Stomach (tissue), 9 donors: ENCODE results near the gene C9. TPM values are rescaled to one million over a fixed set of nuclear protein-coding genes. Genes with fewer than 3 reads are reported as not detected.
"Not testable (repeated sequence)": the region's sequence is repeated elsewhere in the genome, so short reads cannot be mapped to it uniquely, and the experiment has no call there.

ENCODE experiments used
- DNase-seq, 2 donors: peaks; one replicate each; pipeline versions ENCODE4 v3.0.0 to v3.0.0-alpha.2; 2013 to 2019
- H3K27ac ChIP-seq, 5 donors: fragments of 200-600 bp in 4 of 5; sonication (generic) in 4 of 5; one replicate each; pipeline ENCODE4 v1.5.1; 2013 to 2019; ENCODE audit warnings: mild to moderate bottlenecking in 1 of 5, moderate library complexity in 1 of 5
- H3K27me3 ChIP-seq, 3 donors: fragments of 200-600 bp; sonication (generic); one replicate each; pipeline ENCODE4 v1.5.1; 2017 to 2019; ENCODE audit warnings: mixed run types in 1 of 3
- H3K36me3 ChIP-seq, 4 donors: fragments of 200-600 bp; sonication (generic); 1 replicate in 3 of 4; 2 replicates in 1 of 4; pipeline ENCODE4 v1.5.1; 2016 to 2019
- H3K4me1 ChIP-seq, 4 donors: fragments of 200-600 bp; sonication (generic); one replicate each; pipeline ENCODE4 v1.5.1; 2016 to 2019
- H3K4me3 ChIP-seq, 4 donors: fragments of 200-600 bp; sonication (generic) in 3 of 4; one replicate each; pipeline ENCODE4 v1.5.1; 2016 to 2019; ENCODE audit warnings: mild to moderate bottlenecking in 1 of 4
- H3K9me3 ChIP-seq, 4 donors: fragments of 200-600 bp; sonication (generic); one replicate each; pipeline ENCODE4 v1.5.1; 2016 to 2019
- EP300 ChIP-seq: sonication (generic); formaldehyde crosslinking; IDR thresholded peaks from one replicate; pipeline ENCODE4 v1.6.1; 2017; ENCODE audit warnings: antibody characterized with exemption
- POLR2A ChIP-seq, 4 donors: fragments of 450-650 bp; IDR thresholded peaks; one replicate each; pipeline ENCODE4 v1.6.1; 2016; ENCODE audit warnings: antibody characterized with exemption in 4 of 4, control low read depth in 2 of 4, mild to moderate bottlenecking in 1 of 4, moderate library complexity in 1 of 4
- POLR2AphosphoS5 ChIP-seq, 3 donors: sonication (generic); formaldehyde crosslinking; IDR thresholded peaks; one replicate each; pipeline ENCODE4 v1.6.1; 2016; ENCODE audit warnings: antibody characterized with exemption in 3 of 3
- WGBS, 5 donors: extraction: QIAGEN DNeasy Blood & Tissue Kit in 3 of 5; methylation state at CpG; one replicate each; pipeline versions ENCODE4 v1.1.5 to v1.1.7; 2013 to 2018; 5-methylcytosine and 5-hydroxymethylcytosine counted together
- intact Hi-C: fragments of 100-400 bp; cut with DNase I; formaldehyde crosslinking; loops from one replicate; pipeline ENCODE4 v1.15.1; 2023; ENCODE audit warnings: low total_unique reads
- polyA plus RNA-seq, 3 donors: library from polyadenylated mRNA; stranded (reverse); fragments of 200-250 nt; gene quantifications; one replicate each; pipeline ENCODE4 v1.2.3, GENCODE V29; 2013
- total RNA-seq, 5 donors: library from RNA; depleted of rRNA; stranded (reverse); fragments of >200 nt; gene quantifications; one replicate each; pipeline versions ENCODE4 v1.1.0 to v1.2.3, GENCODE V29; 2014 to 2016
- TF ChIP-seq, protein P1 (sequence below), 7 experiments: fragments of 450-650 bp in 4 of 7; fragments of 200-600 bp in 3 of 7; sonication (generic) in 3 of 7; IDR thresholded peaks; one replicate each; pipeline ENCODE4 v1.5.1; 2016 to 2019; ENCODE audit warnings: antibody characterized with exemption in 7 of 7, control low read depth in 2 of 7, mild to moderate bottlenecking in 1 of 7
- donor health status: healthy with polysubstance abuse.
- donor health status: Bipolar disorder and iron deficiency.
- donor health status: healthy.

C9 gene
- total and polyA plus RNA-seq, 8 donors: not detected

DNA sequence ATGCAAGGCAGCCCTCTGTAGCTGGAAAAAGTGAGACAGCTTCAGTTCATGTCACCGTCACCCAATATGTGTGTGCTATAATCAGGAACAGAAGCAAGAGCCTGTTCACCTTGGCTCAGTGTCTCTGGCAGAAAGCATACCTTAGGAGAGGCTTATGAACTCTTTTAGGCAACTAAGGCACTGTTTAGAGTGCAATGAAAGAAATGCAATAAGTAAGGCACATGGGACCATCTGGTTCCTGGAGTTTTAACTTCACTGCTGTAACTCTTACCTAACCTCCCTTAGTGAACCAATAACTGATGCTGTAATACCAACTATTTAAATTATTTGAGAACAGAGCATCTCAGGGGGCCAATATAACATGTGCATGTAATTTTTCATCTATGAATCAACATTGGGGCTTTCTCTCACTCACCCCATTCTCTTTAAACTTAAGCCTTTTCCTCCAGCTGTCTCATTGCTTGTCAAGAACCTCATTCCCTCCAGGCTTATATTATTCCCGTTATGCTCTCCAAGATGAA lies 32.4 kb downstream of the C9 start:
- H3K27me3 ChIP-seq: no peaks in the 10 kb centered on the region
- no peak overlapping the region for H3K27ac ChIP-seq
- H3K4me3 ChIP-seq: no peak overlapping the region
- intact Hi-C loops: no loop called here
- WGBS, 5 donors: 83 to 90% (median 88%) methylated on average over 2 of the region's 2 CpGs
- no peaks in the 10 kb centered on the region for H3K9me3 ChIP-seq
- DNase-seq: peak in 1 of 2 donors; percentile 37
- TF ChIP-seq POLR2AphosphoS5 (IDR thresholded peaks at IDR 0.05) (no peak), EP300 (no peak), POLR2A (IDR thresholded peaks at IDR 0.05) (no peak)
- TF ChIP-seq, protein P1, sequence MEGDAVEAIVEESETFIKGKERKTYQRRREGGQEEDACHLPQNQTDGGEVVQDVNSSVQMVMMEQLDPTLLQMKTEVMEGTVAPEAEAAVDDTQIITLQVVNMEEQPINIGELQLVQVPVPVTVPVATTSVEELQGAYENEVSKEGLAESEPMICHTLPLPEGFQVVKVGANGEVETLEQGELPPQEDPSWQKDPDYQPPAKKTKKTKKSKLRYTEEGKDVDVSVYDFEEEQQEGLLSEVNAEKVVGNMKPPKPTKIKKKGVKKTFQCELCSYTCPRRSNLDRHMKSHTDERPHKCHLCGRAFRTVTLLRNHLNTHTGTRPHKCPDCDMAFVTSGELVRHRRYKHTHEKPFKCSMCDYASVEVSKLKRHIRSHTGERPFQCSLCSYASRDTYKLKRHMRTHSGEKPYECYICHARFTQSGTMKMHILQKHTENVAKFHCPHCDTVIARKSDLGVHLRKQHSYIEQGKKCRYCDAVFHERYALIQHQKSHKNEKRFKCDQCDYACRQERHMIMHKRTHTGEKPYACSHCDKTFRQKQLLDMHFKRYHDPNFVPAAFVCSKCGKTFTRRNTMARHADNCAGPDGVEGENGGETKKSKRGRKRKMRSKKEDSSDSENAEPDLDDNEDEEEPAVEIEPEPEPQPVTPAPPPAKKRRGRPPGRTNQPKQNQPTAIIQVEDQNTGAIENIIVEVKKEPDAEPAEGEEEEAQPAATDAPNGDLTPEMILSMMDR (IDR thresholded peaks at IDR 0.05): no peak
- no peaks in the 10 kb centered on the region for H3K36me3 ChIP-seq
- H3K4me1 ChIP-seq: no peaks in the 10 kb centered on the region

DNA sequence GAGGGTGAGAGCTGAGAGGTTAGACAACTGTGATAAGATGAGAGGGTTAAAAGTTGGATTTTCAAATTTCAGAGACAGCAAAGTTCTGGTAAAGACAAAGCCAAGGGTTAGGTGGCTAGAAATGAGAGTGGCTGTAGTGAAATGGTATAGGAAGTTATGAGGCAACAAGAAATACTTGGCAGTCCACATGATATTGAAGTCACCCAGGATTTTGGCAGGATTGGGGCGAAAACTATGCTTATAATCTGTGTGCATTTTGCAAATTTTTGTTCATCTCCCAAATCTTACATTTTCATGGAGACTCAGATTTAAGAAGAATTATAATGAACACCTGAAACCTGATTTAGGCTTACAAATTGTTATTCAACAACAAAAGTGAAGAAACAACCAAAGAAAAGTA lies 35.6 kb downstream of the C9 start:
- intact Hi-C loops: no loop called here
- no peaks in the 10 kb centered on the region for H3K27me3 ChIP-seq
- H3K27ac ChIP-seq: no peak overlapping the region
- H3K4me3 ChIP-seq: no peak overlapping the region
- H3K4me1 ChIP-seq: no peaks in the 10 kb centered on the region
- H3K36me3 ChIP-seq: no peaks in the 10 kb centered on the region
- 82 to 93% (median 84%) methylated on average over 1 of the region's 1 CpG for WGBS, 5 donors
- no peak for DNase-seq
- H3K9me3 ChIP-seq: no peaks in the 10 kb centered on the region
- TF ChIP-seq POLR2AphosphoS5 (IDR thresholded peaks at IDR 0.05) (no peak), EP300 (no peak), POLR2A (IDR thresholded peaks at IDR 0.05) (no peak)
- TF ChIP-seq, protein P1 (IDR thresholded peaks at IDR 0.05): no peak

DNA sequence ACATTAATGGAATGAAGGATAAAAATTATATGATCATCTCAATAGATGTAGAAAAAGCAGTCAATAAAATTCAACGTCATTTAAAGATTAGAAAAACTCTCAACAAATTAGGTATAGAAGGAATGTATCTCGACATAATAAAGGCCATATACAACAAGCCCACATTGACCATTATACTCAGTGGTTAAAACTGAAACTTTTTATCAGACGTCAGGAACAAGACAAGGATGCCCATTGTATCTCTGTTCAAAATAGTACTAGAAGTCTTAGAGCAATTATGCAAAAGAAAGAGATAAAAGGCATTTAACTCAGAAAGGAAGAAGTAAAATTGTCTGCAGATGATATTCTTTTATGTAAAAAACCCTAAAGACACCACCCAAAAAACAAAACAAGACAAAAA lies 40.8 kb downstream of the C9 start:
- 66 to 85% (median 78%) methylated on average over 3 of the region's 3 CpGs for WGBS, 5 donors
- intact Hi-C loops: no loop called here
- peaks cover 0 to 4% (median 0%) of the 10 kb centered on the region in 3 donors for H3K27me3 ChIP-seq
- TF ChIP-seq POLR2A (IDR thresholded peaks at IDR 0.05) (no peak), EP300 (no peak), POLR2AphosphoS5 (IDR thresholded peaks at IDR 0.05) (no peak)
- TF ChIP-seq, protein P1 (IDR thresholded peaks at IDR 0.05): no peak
- H3K27ac ChIP-seq: no peak overlapping the region
- no peaks in the 10 kb centered on the region for H3K36me3 ChIP-seq
- no peak overlapping the region for H3K4me3 ChIP-seq
- no peaks in the 10 kb centered on the region for H3K4me1 ChIP-seq
- no peak for DNase-seq
- H3K9me3 ChIP-seq: peaks cover 0 to 7% (median 6%) of the 10 kb centered on the region in 4 donors

DNA sequence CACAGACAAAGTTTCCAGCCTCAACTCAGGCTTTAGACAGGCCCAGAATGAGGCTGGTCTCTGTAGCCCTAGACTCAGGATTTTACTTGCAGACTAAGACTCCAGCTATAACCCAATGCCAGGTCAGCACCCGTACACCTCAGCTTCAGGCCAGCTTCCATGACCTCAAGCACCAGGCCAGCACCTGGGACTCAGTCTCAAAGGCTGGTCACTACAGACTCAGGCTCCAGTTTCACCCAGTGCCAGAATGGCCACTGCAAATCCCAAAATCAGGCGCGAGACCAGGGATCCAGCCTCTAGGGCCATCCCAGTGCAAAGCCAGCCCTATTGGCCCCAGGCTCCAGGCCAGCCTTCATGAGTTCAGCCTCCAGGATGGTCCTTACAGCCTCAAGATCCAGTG lies 44.9 kb downstream of the C9 start:
- Histone ChIP-seq H3K4me1 (no peaks in the 10 kb centered on the region), H3K9me3 (peaks cover 0 to 7% (median 6%) of the 10 kb centered on the region in 4 donors), H3K27me3 (peaks cover 0 to 4% (median 0%) of the 10 kb centered on the region in 3 donors), H3K36me3 (no peaks in the 10 kb centered on the region), H3K4me3 (no peak overlapping the region), H3K27ac (no peak overlapping the region)
- no peak for DNase-seq
- intact Hi-C loops: no loop called here
- WGBS, 5 donors: 82 to 100% (median 96%) methylated on average over 2 to 3 of the region's 3 CpGs
- TF ChIP-seq POLR2A (IDR thresholded peaks at IDR 0.05) (no peak), POLR2AphosphoS5 (IDR thresholded peaks at IDR 0.05) (no peak), EP300 (no peak)
- TF ChIP-seq, protein P1 (IDR thresholded peaks at IDR 0.05): no peak

DNA sequence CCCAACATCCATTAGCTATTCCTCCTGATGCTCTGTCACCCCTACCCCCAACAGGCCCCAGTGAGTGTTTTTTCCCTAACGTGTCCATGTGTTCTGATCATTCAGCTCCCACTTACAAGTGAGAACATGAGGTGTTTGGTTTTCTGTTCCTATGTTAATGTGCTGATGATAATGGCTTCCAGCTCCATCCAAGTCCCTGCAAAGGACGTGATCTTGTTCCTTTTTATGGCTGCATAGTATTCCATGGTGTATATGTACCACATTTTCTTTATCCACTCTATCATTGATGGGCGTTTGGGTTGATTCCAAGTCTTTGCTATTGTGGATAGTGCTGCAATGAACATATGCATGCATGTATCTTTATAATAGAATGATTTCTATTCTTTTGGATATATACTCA lies 47.8 kb downstream of the C9 start:
- 79 to 89% (median 86%) methylated on average over 3 of the region's 3 CpGs for WGBS, 5 donors
- H3K27me3 ChIP-seq, intact Hi-C loops, H3K4me1 ChIP-seq, DNase-seq, H3K4me3 ChIP-seq, H3K27ac ChIP-seq, H3K9me3 ChIP-seq, H3K36me3 ChIP-seq: not testable (repeated sequence)
